CD4-positive, alpha-beta T cell treated with Interleukin-4 for 4 hours (primary cell): ENCODE measurements around the gene CENPI.
A peak's percentile ranks its signal among the peaks of the same experiment; 100 is the strongest.
"Not testable (repeated sequence)": the region's sequence is repeated elsewhere in the genome, so short reads cannot be mapped to it uniquely, and the experiment has no call there.

Experiments
- DNase-seq: peaks from one replicate; pipeline ENCODE4 v3.0.0-alpha.2; 2020

The CENPI gene, protein sequence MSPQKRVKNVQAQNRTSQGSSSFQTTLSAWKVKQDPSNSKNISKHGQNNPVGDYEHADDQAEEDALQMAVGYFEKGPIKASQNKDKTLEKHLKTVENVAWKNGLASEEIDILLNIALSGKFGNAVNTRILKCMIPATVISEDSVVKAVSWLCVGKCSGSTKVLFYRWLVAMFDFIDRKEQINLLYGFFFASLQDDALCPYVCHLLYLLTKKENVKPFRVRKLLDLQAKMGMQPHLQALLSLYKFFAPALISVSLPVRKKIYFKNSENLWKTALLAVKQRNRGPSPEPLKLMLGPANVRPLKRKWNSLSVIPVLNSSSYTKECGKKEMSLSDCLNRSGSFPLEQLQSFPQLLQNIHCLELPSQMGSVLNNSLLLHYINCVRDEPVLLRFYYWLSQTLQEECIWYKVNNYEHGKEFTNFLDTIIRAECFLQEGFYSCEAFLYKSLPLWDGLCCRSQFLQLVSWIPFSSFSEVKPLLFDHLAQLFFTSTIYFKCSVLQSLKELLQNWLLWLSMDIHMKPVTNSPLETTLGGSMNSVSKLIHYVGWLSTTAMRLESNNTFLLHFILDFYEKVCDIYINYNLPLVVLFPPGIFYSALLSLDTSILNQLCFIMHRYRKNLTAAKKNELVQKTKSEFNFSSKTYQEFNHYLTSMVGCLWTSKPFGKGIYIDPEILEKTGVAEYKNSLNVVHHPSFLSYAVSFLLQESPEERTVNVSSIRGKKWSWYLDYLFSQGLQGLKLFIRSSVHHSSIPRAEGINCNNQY

DNA sequence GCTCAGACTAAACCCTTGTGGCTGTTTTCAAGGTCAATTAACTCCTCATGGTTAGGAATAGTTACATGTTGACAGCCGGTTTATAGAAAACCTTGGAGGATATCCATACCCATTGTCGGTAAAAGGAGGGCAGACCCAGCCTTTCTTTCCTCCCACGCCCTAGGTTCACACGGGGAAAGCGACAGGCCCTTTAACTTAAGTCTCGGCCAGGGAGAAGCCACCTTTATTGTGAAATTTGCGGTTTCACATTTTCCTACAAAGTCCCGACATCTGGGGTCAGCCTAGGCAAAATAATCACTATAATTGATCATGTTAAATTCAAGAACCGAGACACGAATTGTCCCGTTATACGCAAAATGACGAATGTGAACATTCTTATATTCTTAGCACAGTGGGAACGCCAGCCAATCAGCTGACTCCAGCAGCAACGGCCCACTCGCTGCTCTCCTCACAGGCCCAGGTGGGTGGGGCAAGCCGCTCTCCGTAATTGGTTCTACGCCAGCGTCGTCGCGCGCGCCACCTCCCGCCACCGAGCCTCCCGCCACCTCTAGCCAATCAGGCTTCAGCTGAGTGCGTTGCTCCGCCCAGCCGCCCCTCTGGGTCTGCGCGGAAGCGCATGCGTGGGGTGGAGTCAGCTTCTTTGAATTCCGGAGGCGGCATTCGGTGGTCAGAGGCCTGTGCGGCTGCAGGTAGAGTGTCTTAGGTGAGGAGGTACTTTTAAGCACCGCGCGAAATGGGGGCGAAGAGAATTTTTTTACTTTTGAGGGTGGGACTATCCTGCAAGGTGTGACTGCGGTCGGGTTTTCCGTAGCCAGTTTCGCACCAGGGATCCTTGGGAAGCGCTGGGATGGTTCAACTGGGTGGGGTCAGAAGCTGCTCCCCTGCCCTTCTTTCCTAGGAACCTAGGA, at the start of gene CENPI:
Gene CENPI, plus strand, starts transcription at position 659 of the 908 bp plus-strand sequence. CDS start 2,867 bp downstream, outside the sequence.
- DNase-seq: peak; percentile 95

DNA sequence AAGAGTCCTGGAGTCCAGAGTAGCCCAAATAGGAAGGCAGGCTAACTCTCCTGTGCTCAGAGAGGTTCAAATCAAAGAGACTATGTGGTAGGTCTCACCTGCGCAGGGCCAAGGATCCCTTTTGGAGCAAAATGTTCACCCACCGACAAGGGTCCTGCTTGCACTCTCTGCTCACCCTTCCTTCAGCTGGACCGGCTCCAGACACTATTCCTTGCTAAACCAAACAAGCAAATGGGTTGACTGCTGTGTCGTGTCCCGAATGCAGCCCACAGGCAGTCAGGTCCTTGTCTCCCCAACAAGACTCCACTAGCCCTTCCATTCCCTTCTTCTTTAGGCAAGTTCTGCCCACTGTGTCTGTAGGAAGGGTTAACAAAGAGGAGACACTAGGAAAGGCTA, 46.9 kb upstream of the CENPI start:
- DNase-seq: no peak

DNA sequence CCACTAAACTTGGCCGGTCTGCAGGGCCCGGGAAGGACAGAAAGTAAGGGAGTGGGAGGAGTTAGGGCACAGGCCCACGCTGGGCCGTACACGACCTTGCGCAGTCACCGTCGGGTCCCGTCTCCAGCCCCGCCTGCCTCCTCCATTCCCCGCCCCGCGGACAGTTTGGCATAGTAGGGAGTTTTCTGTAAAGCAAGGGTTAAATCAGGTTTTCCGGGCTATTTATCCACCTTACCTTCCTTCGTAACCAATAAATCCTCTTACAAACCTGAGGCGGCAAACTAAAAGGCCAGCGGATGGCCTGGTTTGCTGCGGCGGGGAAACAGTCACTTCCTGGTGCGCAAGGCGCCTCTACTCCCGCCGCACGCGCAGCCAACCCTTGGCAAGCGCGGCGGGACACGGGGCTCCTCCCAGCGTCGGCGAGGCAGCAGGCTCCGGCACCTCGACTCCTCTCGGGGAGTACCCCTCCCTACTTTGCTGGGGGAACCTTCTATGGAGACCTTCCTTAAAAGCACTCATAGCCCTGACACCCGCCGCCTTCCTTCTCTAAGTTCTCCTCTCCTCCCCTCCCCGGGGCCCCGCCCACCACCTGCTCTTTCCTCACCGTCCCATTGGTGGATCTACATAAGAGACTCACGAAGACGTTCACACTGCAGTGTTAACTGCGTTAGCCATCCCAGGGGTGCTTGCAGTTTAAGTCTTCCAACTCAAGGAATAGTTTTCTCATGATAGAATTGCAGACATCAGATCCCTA, 46.3 kb upstream of the CENPI start, which contains the start of gene TRMT2B:
Gene TRMT2B, minus strand, starts transcription at position 563 of the 754 bp plus-strand sequence. CDS start 9,822 bp downstream, outside the sequence.
- peak; percentile 84 for DNase-seq

DNA sequence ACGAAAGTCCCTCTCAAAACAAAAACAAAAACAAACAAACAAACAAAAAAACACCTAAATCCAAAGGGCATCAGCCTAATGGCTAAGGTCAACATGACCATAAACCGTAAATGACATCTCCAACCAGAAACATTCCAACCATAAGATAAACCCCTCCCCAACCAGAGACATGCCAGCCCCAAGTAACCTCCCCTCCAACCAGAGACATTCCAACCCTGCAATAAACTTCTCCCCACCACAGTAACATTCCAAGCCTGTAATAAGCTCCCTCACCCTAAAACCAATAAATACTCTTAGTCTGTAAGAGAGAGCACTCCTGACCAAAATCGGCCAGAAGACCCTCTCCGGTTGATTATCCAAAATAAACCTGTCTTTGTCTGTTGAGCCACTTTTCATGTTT, 41.5 kb upstream of the CENPI start:
- DNase-seq: not testable (repeated sequence)

DNA sequence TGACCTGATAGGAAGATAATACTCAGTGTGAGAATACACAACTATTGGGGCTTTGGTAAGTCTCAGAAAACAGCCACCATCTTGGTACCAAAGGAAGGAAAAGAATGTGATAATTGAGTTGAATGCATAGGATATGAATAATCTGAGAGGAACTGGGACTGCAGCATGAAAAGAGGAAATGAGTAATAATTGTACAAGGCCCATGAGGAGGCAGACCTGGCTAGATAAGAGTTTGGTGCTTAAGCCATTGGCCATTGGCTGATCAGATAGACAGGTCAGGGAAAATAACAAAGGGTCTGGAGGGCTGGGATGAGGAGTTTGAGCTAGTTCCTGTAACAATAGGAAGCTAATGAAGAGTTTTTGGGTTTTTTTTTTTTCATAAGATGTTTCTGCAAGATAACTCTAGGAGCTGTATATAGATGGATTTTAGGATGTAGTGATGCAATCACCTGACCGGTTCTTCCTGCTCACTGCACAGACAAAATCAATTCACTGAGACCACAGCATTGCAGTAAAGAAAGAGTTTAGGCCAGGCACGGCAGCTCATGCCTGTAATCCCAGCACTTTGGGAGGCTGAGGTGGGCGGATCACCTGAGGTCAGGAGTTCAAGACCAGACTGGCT, 40.8 kb upstream of the CENPI start:
- DNase-seq: no peak

DNA sequence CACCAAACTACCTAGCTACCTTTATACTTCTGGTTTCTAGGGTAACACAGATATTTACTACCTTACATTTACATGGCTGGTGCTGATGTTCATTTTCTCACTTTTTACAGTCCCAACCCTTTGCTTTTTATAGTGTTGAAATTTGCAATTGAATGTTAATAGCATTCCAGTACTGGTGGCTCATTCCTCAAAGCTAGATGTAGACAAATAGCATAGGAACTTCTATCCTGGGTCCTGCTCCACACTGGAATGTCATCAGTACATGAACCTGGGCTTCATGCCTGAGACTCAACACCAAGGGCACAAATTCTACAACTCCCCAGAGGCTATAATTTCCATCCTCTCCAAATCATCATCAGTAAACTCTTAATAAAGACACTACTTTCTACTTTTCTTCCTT, 35.8 kb upstream of the CENPI start:
- no peak for DNase-seq

DNA sequence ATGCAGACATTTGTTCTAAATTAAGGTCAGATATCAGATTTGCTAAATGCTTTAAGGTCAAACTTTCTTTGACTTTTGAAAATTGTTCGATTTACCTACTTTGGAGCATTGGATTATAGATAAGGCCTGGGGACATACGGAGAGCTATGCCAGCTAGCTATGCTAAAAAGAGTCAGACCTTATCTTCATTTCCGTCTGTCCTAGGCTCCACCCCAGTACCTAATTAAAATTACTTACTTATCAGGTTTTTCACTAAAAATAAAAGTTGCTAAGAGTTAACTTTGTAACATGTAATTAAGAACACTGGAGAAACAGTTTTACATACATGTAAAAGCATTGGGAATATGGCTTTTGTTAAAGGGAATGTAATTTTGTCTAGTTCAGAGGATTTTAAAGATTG, 26.4 kb upstream of the CENPI start:
- DNase-seq: no peak

DNA sequence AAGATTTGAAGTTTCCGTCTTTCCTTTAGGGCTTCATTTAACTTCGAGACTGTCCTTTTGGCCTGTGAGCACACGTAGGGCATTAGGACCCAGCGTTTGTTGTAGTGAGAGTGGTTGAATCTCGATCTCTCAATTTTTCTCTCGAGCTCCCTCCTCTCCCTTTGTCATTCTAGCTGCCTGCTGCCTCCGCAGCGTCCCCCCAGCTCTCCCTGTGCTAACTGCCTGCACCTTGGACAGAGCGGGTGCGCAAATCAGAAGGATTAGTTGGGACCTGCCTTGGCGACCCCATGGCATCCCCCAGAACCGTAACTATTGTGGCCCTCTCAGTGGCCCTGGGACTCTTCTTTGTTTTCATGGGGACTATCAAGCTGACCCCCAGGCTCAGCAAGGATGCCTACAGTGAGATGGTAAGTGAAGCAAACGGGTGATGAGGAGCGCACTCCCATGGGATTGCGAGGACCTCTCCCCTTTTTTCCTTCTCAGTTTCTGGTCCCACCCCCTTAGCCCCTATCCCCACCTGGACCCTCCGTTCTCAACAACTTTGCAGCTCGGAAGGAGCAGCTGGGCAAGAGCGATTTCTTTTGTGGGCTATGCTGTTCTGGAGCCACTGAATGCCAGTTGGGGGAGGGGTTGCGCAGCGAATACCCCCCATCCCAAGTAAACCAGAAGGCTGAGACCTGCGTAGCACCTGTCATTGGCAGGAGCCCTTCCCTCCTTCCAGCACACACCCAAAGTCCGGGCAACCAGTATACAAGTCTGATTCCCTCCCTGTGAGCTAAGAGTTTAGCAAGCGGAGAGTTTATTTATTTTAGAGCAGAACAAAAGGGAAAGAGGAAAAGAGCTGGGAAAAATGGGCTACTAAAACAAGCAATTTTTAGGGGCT, 19.0 kb upstream of the CENPI start, which contains the start of gene TMEM35A:
Gene TMEM35A, plus strand, starts transcription at position 164 of the 883 bp plus-strand sequence. Its CDS starts 124 bp downstream, at position 288.
- no peak for DNase-seq

DNA sequence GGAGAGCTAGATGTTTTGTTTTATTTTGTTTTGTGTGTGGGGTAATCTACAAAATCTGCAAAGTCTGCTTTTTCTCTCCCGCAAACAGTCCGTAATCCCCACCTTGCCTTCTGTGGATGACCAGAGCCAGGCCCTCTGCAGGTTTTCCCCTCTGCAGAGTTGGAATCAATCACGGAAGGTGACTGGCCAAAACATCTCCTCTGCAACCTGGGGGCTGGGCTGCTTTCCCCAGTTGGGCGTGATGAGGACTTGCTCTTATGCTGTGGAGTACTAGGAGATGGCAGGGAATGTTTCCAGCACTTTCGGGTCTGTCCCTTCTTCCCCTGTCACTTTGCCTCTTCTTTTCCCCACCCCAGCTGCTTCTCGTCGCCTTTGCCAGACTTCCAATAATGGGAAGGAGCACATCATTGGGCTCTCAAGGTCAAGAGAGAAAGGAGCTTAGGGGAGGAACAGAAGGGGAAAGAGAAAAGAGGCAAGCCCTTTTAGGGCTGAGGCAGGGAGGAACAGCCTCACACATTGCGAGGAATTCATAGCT, 18.2 kb upstream of the CENPI start:
- no peak for DNase-seq

DNA sequence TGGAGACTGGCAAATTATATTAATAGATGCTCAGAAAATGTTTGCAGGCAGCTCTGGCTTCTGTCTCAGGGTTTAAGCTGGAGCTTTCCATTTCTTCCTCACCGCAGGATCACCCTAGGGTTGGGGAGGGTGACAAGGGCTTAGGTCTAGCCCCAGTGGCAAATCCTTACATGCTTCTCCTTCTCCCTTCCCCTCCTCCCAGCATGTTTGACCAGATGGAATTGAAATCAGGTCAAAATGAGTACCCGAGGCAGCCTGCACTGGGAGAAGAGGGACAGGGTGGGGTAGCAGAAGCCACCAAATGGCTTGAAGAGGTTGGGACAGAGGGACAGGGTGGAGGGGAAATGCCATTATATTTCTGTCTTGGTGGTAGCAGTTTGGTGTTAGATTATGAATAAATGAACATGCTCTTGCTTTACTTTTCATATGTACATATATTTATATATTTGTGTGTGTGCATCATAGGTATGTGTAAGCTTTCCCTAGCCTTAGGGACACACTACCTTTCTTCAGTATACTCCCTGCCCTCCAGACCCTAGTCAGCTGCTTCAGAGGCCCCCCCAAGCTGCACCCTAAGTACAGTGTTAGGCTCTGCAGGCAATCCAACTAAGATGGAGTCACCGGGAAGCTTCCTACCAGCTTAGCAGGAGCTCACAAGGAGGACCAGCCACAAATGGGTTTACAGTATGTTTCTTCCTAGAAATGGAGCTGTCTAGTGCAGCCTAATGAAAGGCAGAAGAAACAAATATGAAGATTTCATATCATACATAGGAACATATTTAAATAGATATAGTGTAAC, 17.5 kb upstream of the CENPI start:
- DNase-seq: no peak

DNA sequence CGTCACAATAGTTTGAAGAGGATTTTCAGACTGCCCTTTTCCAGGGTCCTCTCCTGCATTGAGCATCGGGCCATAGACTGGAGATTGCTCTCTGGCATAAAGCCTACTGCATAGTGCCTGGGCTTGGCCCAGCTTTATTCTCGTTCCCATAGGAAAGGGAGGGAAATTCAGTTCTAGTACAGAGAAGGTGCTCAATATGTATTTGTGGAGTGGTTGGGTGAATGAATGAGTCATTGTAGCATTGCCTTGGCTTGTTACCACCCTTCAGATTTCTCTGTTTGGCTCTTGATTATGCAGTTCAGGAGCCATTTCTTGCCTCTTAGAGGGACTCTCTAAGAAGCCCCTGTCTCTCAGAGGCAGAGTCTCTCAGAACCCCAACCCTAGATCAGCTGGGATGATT, 16.8 kb upstream of the CENPI start:
- DNase-seq: no peak

DNA sequence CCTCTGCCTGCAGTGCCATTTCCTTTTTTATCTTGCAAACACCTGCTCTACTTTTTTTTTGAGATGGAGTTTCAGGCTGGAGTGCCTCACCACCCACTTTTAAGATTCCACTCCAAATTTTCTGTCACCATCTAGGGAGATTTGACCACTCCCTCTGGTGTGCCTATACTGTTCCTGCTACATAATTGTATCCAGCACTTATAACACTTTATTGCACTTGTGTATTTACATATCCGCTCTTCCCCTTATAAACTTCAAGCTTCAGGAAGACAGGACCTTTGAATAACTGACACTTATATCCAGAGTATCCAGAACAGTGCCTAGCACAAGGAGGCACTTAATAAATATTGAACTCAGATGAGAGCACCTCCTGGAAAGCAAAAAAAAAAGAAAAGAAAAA, 6.2 kb upstream of the CENPI start:
- no peak for DNase-seq

DNA sequence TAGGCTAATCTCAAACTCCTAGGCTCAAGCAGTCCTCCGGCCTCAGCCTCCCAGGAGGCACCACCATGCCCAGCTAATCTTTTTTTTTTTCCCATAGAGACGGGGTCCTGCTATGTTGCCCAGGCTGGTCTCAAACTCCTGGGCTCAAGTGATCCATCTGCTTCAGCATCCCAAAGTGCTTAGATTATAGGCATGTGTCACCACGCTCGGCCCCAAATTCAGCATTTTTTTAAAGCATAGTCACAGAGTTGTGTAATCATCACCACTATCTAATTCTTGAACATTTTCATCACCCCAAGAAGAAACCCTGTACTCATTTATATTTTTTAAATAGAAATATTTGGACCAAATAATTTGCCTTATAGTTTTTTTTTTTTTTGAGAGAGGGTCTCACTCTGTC, 10.3 kb downstream of the CENPI start:
- DNase-seq: no peak

DNA sequence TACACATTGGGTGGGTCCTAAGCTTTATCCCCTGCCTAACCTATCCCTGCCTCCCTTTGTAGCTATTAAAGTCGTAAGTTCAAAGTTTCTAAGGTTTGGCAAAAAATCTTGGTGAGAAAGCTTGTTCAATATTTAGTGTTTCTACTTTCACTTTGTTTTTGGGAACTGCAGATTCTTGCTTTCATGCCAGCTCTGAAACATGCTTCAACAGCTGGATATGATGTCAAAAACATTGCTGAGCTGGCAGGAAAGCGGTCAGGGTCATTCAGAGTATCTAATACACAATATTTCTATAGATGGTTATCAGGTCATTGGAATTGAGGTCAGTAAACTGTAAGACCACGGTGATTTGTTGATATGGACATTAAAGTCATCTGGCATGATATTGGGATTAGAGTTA, 19.7 kb downstream of the CENPI start:
- no peak for DNase-seq

DNA sequence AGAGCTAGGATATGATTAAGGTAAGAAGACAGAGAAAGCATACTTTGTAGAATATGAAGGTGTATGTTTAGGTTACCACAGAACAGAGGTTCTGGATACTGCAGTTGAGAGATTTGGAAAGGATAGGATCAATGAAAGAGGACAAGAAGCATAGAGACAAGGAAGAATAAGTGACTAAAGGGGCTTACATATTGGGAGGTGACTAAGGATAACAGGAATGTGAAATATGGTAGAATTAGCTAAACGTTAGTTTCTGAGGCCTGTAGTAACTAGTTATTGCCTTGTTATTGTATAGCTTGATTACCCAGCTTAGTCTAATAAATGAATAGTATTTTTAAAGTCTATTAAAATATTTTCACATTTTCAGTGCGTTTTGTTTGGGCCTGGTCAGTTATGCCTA, 38.2 kb downstream of the CENPI start:
- no peak for DNase-seq
